ENCODE results near the gene ANKZF1. TPM values are rescaled to one million over a fixed set of nuclear protein-coding genes. Genes with fewer than 3 reads are reported as not detected.

ANKZF1 gene
- total RNA-seq, 2 experiments from 2014 or later = 140 to 166 TPM

DNA sequence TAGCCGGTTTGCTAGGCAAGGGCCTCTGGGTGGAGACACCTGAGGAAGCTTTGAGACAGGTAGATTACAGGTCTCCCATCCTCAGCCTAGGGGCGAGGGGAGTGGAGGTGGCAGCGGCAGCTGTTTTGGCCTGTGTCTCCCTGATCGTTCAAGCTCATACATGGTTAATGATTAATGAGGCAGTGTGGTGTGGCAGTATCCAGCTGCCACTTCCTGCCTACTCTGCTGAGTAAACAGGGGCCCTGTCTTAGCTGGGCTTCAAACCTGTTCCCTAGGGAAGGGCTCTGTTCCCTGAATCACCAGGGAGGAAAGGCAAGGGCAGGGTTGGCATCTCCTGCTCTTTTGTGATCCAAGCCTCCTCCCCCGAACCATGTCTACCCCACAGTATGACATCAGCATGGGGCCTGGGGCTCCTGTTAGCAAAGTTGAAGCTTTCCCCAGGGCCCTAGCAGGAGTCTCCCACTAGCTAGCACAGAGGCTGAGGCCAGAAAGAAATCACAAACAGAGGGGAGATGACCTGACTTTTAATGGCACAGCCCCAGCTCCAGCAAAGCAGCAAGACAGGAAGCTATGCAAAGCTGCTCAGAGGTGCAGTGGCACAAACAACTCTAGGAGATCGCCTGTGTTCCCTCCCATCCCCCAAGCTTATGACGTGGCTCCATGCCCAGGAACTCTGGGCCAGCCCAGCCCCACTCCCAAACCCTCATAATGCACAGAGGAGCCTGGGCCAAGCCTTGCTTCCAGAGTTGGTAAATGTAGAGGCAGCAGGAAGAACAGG lies 19.8 kb downstream of the ANKZF1 start:
- Mint-ChIP-seq H3K4me1 (peaks cover 74% of the 10 kb centered on the region), H3K9me3 (ENCODE audit: low read depth) (no peaks in the 10 kb centered on the region), H3K27me3 (no peaks in the 10 kb centered on the region), H3K4me3 (peak overlapping the region; percentile 89), H3K27ac (peak overlapping the region; percentile 100), H3K36me3 (ENCODE audit: low read depth) (peaks cover 60% of the 10 kb centered on the region)
- ChIA-PET POLR2A (interaction anchor here (0.6 to 2.1 kb wide), 9 partner anchors 10 to 196 kb away, joined by 3 to 9 read pairs (median 3); partner anchors contain the start of genes ANKZF1, ATG9A and DNAJB2), CTCF (interaction anchor here (0.5 to 3.3 kb wide), 15 partner anchors 10 to 180 kb away, joined by 3 to 30 read pairs (median 3); partner anchors contain the start of genes ABCB6, ANKZF1, ATG9A and CNPPD1)
- DNase-seq = peak; percentile 63
- ATAC-seq = no peak
- intact Hi-C loops (cut with DNase I, micrococcal nuclease) = loop anchor here in 1 of 2 experiments (5.0 kb wide), 1 partner anchor 248 kb away; the partner anchor contains the start of gene GMPPA

DNA sequence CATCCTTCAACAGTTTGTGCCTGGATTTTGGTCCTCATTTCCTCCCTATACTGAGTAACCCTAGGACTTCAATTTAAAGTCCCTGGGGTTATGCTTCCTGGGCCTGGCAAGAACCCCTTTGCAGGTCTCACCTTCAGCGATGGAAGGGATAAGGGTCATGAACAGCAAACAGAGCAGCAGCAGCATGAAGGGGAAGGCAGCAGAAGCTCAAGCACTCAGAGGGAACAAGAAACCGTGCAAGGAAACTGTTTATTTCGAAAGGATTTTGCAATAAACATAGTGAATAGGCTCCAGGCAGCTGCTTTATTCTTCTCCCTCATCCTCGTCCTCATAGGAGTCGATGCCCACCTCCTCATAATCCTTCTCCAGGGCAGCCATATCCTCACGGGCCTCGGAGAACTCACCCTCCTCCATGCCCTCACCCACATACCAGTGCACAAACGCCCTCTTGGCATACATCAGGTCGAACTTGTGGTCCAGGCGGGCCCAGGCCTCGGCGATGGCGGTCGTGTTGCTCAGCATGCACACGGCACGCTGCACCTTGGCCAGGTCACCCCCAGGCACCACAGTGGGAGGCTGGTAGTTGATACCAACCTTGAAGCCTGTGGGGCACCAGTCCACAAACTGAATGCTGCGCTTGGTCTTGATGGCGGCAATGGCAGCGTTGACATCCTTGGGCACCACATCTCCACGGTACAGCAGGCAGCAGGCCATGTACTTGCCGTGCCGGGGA lies 20.6 kb downstream of the ANKZF1 start:
- intact Hi-C loops (cut with DNase I, micrococcal nuclease) = loop anchor here in 1 of 2 experiments (5.0 to 10.0 kb wide), 2 partner anchors 295 to 347 kb away; partner anchors contain the start of genes CHPF, STK11IP and TMEM198
- peaks cover 76% of the 10 kb centered on the region for H3K4me1 Mint-ChIP-seq
- H3K9me3 Mint-ChIP-seq (ENCODE audit: low read depth) = no peaks in the 10 kb centered on the region
- POLR2A ChIA-PET = interaction anchor here (0.6 to 2.1 kb wide), 7 partner anchors 20 to 195 kb away, joined by 3 to 9 read pairs (median 3); partner anchors contain the start of genes ANKZF1 and ATG9A
- DNase-seq (no peak), ATAC-seq (no peak)
- no peaks in the 10 kb centered on the region for H3K27me3 Mint-ChIP-seq
- H3K36me3 Mint-ChIP-seq (ENCODE audit: low read depth) = peaks cover 60% of the 10 kb centered on the region
- H3K4me3 Mint-ChIP-seq = peak overlapping the region; percentile 89
- CTCF ChIA-PET = interaction anchor here (0.7 to 3.3 kb wide), 10 partner anchors 12 to 179 kb away, joined by 3 to 30 read pairs (median 4); partner anchors contain the start of genes ABCB6, ANKZF1, ATG9A and DNAJB2
- H3K27ac Mint-ChIP-seq = peak overlapping the region; percentile 100

GRCh38 chr2:219251656-219252055 lies 22.1 kb downstream of the ANKZF1 start:
- Mint-ChIP-seq H3K36me3 (ENCODE audit: low read depth) (peaks cover 56% of the 10 kb centered on the region), H3K27me3 (no peaks in the 10 kb centered on the region), H3K27ac (peak overlapping the region; percentile 93), H3K9me3 (ENCODE audit: low read depth) (no peaks in the 10 kb centered on the region), H3K4me3 (peak overlapping the region; percentile 89), H3K4me1 (peaks cover 75% of the 10 kb centered on the region)
- DNase-seq (no peak), ATAC-seq (no peak)
- POLR2A ChIA-PET = interaction anchor here (0.8 to 4.5 kb wide), 3 partner anchors 22 to 33 kb away, joined by 3 to 24 read pairs (median 4); partner anchors contain the start of genes ABCB6, ANKZF1 and ATG9A
- intact Hi-C loops (cut with DNase I, micrococcal nuclease) = loop anchor here (2.0 to 10.0 kb wide), 4 partner anchors 43 to 346 kb away; partner anchors contain the start of genes CHPF (in 1 of the 2), STK11IP (in 1 of the 2), TMEM198 (in 1 of the 2) and ZFAND2B (in 1 of the 2)
- CTCF ChIA-PET = interaction anchor here (0.8 to 6.2 kb wide), 9 partner anchors 12 to 353 kb away, joined by 3 to 68 read pairs (median 4); partner anchors contain the start of genes ANKZF1, ATG9A, DNAJB2 and NHEJ1

DNA sequence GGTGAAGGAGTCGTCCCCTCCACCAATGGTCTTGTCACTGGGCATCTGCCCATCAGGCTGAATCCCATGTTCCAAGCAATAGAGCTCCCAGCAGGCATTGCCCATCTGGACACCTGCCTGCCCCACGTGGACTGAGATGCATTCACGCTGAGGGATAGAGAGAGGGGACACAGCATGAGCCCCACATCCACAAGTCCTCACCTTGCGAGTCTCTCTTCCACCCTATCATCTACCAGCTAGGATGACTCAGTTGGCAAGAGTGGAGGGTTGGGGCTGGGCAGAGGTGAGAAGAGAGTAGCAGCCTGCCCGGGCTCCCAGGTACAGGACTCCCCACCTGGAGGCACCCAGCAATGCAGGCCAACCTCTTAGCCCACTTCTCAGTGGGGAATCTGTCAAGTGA lies 22.5 kb downstream of the ANKZF1 start:
- intact Hi-C loops (cut with DNase I, micrococcal nuclease) = loop anchor here (2.0 to 10.0 kb wide), 4 partner anchors 43 to 345 kb away; partner anchors contain the start of genes CHPF (in 1 of the 2), STK11IP (in 1 of the 2), TMEM198 (in 1 of the 2) and ZFAND2B (in 1 of the 2)
- Mint-ChIP-seq H3K4me1 (peaks cover 71% of the 10 kb centered on the region), H3K4me3 (peak overlapping the region; percentile 89), H3K9me3 (ENCODE audit: low read depth) (no peaks in the 10 kb centered on the region), H3K36me3 (ENCODE audit: low read depth) (peaks cover 53% of the 10 kb centered on the region), H3K27ac (peak overlapping the region; percentile 93), H3K27me3 (no peaks in the 10 kb centered on the region)
- ChIA-PET CTCF (interaction anchor here (0.8 to 6.2 kb wide), 11 partner anchors 12 to 354 kb away, joined by 3 to 68 read pairs (median 3); partner anchors contain the start of genes ANKZF1, ATG9A, DNAJB2 and NHEJ1), POLR2A (interaction anchor here (0.8 to 4.5 kb wide), 5 partner anchors 22 to 75 kb away, joined by 3 to 24 read pairs (median 4); partner anchors contain the start of genes ABCB6, ANKZF1, ATG9A and CNPPD1)
- DNase-seq (peak; percentile 59), ATAC-seq (no peak)

DNA sequence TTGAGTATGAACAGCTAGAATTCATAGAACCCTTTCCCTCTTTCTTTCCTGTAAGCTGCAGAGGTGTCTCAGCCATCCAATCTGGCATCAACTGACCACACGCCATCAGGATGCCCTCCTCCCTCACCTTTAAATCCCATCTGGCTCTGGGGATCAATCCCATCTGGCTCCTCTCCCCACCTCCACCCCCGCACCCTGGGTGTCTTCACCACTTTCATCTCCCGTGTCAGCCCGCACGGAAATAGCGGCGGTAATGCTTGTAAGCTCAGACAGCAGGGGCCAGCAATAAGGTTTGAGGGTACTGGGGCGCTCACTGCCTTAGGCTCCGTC lies 22.9 kb downstream of the ANKZF1 start:
- intact Hi-C loops (cut with DNase I, micrococcal nuclease) = loop anchor here (2.0 to 10.0 kb wide), 4 partner anchors 42 to 345 kb away; partner anchors contain the start of genes CHPF (in 1 of the 2), STK11IP (in 1 of the 2), TMEM198 (in 1 of the 2) and ZFAND2B (in 1 of the 2)
- no peak for DNase-seq
- H3K9me3 Mint-ChIP-seq (ENCODE audit: low read depth) = no peaks in the 10 kb centered on the region
- H3K4me1 Mint-ChIP-seq = peaks cover 66% of the 10 kb centered on the region
- no peak for ATAC-seq
- H3K4me3 Mint-ChIP-seq = peak overlapping the region; percentile 89
- H3K36me3 Mint-ChIP-seq (ENCODE audit: low read depth) = peaks cover 49% of the 10 kb centered on the region
- ChIA-PET POLR2A (interaction anchor here (0.6 to 4.5 kb wide), 8 partner anchors 8 to 76 kb away, joined by 3 to 33 read pairs (median 4); partner anchors contain the start of genes ANKZF1, ATG9A, CNPPD1 and DNAJB2), CTCF (interaction anchor here (1.0 to 6.2 kb wide), 9 partner anchors 13 to 94 kb away, joined by 3 to 68 read pairs (median 3); partner anchors contain the start of genes ANKZF1, ATG9A, DNAJB2 and NHEJ1)
- no peaks in the 10 kb centered on the region for H3K27me3 Mint-ChIP-seq
- H3K27ac Mint-ChIP-seq = peak overlapping the region; percentile 93

- Mint-ChIP-seq H3K4me1 (peaks cover 62% of the 10 kb centered on the region), H3K9me3 (ENCODE audit: low read depth) (no peaks in the 10 kb centered on the region), H3K4me3 (peak within 1 kb of the TSS; percentile 89), H3K27ac (peak within 1 kb of the TSS; percentile 93), H3K27me3 (no peaks in the 10 kb centered on the region), H3K36me3 (ENCODE audit: low read depth) (peaks cover 46% of the 10 kb centered on the region)
- ChIA-PET POLR2A (interaction anchor here (0.5 to 4.5 kb wide), 15 partner anchors 8 to 258 kb away, joined by 3 to 33 read pairs (median 4); partner anchors contain the start of genes ANKZF1, ATG9A, CNPPD1 and DNAJB2), CTCF (interaction anchor here (0.5 to 6.2 kb wide), 10 partner anchors 8 to 95 kb away, joined by 3 to 68 read pairs (median 4); partner anchors contain the start of genes ANKZF1, ATG9A, DNAJB2 and GLB1L)
- ATAC-seq (peak; percentile 10), DNase-seq (peak; percentile 75)
- intact Hi-C loops (cut with DNase I, micrococcal nuclease) = loop anchor here (1.0 to 10.0 kb wide), 12 partner anchors 24 to 344 kb away; partner anchors contain the start of genes DNAJB2 (in 2 of the 2), NHEJ1 (in 2 of the 2), ZFAND2B (in 2 of the 2) and ANKZF1 (in 1 of the 2)
These were observed 23.5 kb downstream of the ANKZF1 start, which contains the start of gene TUBA4B for GRCh38 chr2:219252900-219253752. Gene TUBA4B, plus strand, starts transcription at chr2:219253243. Its CDS starts 165 bp downstream, at chr2:219253408.

GRCh38 chr2:219253753-219254589 lies 24.4 kb downstream of the ANKZF1 start, which contains the start of gene TUBA4A:
Gene TUBA4A, minus strand, starts transcription at chr2:219253918. Its CDS starts 60 bp downstream, at chr2:219253858.
- H3K9me3 Mint-ChIP-seq (ENCODE audit: low read depth) = no peaks in the 10 kb centered on the region
- H3K4me3 Mint-ChIP-seq = peak within 1 kb of the TSS; percentile 89
- ATAC-seq (peak; percentile 63), DNase-seq (peak; percentile 94)
- H3K36me3 Mint-ChIP-seq (ENCODE audit: low read depth) = peaks cover 39% of the 10 kb centered on the region
- POLR2A ChIA-PET = interaction anchor here (0.5 to 4.5 kb wide), 13 partner anchors 9 to 258 kb away, joined by 3 to 33 read pairs (median 5); partner anchors contain the start of genes ANKZF1, ATG9A, CNPPD1 and DNAJB2
- intact Hi-C loops (cut with DNase I, micrococcal nuclease) = loop anchor here (1.0 to 10.0 kb wide), 14 partner anchors 9 to 686 kb away; partner anchors contain the start of genes ANKZF1 (in 2 of the 2), ATG9A (in 2 of the 2), DNAJB2 (in 2 of the 2) and NHEJ1 (in 2 of the 2)
- CTCF ChIA-PET = interaction anchor here (0.5 to 6.2 kb wide), 13 partner anchors 9 to 133 kb away, joined by 3 to 68 read pairs (median 7); partner anchors contain the start of genes ANKZF1, ATG9A, CNPPD1 and DNAJB2
- peak within 1 kb of the TSS; percentile 93 for H3K27ac Mint-ChIP-seq
- H3K4me1 Mint-ChIP-seq = peaks cover 54% of the 10 kb centered on the region
- no peaks in the 10 kb centered on the region for H3K27me3 Mint-ChIP-seq

DNA sequence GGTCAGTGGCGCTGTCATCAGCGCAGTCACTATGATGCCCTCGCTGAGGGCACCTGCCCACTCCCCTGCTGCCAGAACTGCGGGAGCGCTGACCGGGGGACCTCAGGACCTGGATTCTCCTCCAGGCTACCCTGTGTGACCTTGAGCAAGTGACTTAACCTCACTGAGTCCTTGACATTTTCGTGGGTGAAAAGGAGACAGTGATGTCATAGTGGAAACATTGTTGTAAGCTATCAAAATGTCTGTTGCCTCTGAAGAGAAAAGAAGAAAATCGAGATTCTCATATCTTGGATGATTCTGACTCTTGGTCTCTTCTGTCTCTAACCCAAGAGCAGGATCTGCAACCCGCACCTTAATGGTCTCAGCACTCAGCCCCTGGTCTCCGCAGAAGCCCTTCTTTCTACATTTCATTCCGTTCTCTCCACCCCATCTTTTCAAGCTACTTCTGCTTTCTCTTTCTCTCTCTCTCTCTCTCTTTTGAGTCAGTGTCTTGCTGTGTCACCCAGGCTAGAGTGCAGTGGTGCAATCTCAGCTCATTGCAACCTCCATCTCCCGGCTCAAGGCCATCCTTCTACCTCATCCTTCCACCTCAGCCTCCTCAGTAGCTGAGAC lies 25.1 kb downstream of the ANKZF1 start:
- ChIA-PET CTCF (interaction anchor here (0.5 to 6.2 kb wide), 14 partner anchors 10 to 294 kb away, joined by 3 to 68 read pairs (median 6); partner anchors contain the start of genes ANKZF1, ATG9A, CNPPD1 and CRYBA2), POLR2A (interaction anchor here (0.6 to 4.5 kb wide), 11 partner anchors 9 to 1035 kb away, joined by 3 to 33 read pairs (median 5); partner anchors contain the start of genes ANKZF1, ATG9A, CNPPD1 and DNAJB2)
- intact Hi-C loops (cut with DNase I, micrococcal nuclease) = loop anchor here (1.0 to 10.0 kb wide), 6 partner anchors 9 to 686 kb away; partner anchors contain the start of genes ANKZF1 (in 1 of the 2), ATG9A (in 1 of the 2), CHPF (in 1 of the 2) and CNOT9 (in 1 of the 2)
- ATAC-seq (peak; percentile 52), DNase-seq (peak; percentile 72)
- Mint-ChIP-seq H3K36me3 (ENCODE audit: low read depth) (peaks cover 32% of the 10 kb centered on the region), H3K4me3 (peak overlapping the region; percentile 89), H3K27ac (peak overlapping the region; percentile 90), H3K4me1 (peaks cover 46% of the 10 kb centered on the region), H3K9me3 (ENCODE audit: low read depth) (no peaks in the 10 kb centered on the region), H3K27me3 (no peaks in the 10 kb centered on the region)
